Epithelial cell of esophagus (primary cell): ENCODE measurements around the gene TMEM178B.

Experiments
- DNase-seq: peaks from one replicate; pipeline ENCODE4 v3.0.0; 2010; ENCODE audit warnings: low read depth
- H3K4me3 ChIP-seq: 2 replicates; pipeline ENCODE4 v1.5.1; 2011; ENCODE audit warnings: mild to moderate bottlenecking, low read length, control low read depth
- TF ChIP-seq, protein P1 (sequence below): IDR thresholded peaks from 2 replicates; pipeline ENCODE4 v1.5.1; 2011; ENCODE audit warnings: low read depth, mild to moderate bottlenecking, low read length, control low read depth, inconsistent platforms; ENCODE audit not compliant: insufficient read depth; ENCODE audit errors: missing control alignments

Gene TMEM178B

GRCh38 chr7:141232286-141233051, 158.6 kb downstream of the TMEM178B start:
- TF ChIP-seq, protein P1, sequence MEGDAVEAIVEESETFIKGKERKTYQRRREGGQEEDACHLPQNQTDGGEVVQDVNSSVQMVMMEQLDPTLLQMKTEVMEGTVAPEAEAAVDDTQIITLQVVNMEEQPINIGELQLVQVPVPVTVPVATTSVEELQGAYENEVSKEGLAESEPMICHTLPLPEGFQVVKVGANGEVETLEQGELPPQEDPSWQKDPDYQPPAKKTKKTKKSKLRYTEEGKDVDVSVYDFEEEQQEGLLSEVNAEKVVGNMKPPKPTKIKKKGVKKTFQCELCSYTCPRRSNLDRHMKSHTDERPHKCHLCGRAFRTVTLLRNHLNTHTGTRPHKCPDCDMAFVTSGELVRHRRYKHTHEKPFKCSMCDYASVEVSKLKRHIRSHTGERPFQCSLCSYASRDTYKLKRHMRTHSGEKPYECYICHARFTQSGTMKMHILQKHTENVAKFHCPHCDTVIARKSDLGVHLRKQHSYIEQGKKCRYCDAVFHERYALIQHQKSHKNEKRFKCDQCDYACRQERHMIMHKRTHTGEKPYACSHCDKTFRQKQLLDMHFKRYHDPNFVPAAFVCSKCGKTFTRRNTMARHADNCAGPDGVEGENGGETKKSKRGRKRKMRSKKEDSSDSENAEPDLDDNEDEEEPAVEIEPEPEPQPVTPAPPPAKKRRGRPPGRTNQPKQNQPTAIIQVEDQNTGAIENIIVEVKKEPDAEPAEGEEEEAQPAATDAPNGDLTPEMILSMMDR, result no peak

GRCh38 chr7:141234335-141235105, 160.7 kb downstream of the TMEM178B start:
- TF ChIP-seq, protein P1, result no peak
- no peak for DNase-seq
- no peak overlapping the region for H3K4me3 ChIP-seq

More at GRCh38 chr7:141232286-141233051, 158.6 kb downstream of the TMEM178B start:
- H3K4me3 ChIP-seq, result no peak overlapping the region
- DNase-seq, result no peak

- no peak overlapping the region for H3K4me3 ChIP-seq
- TF ChIP-seq, protein P1, result no peak
- DNase-seq, result no peak
These were observed 161.8 kb downstream of the TMEM178B start for GRCh38 chr7:141235656-141236055.

GRCh38 chr7:141238596-141239243, 164.9 kb downstream of the TMEM178B start:
- DNase-seq, result no peak
- H3K4me3 ChIP-seq, result no peak overlapping the region
- TF ChIP-seq, protein P1, result no peak

DNA sequence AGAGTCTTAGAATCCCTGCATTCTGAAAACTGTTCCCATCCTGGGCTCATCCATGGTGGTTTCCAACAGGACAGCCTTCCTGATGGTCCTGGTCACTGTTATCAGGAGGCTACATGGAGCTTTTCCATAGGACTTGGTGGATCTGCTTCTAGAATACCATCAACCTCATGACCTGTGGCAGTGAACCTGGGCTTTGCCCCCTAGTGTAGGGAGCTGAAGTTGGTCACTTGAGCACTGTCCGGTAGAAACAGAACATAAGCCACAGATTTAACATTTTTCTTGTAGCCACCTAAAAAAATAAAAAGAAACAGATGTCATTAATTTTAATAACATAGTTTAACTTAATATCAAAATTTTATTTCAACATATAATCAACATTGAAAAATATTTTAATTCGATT, 165.8 kb downstream of the TMEM178B start:
- no peak overlapping the region for H3K4me3 ChIP-seq
- TF ChIP-seq, protein P1, result no peak
- DNase-seq, result no peak

- no peak overlapping the region for H3K4me3 ChIP-seq
- TF ChIP-seq, protein P1, result no peak
- no peak for DNase-seq
These were observed 168.7 kb downstream of the TMEM178B start for GRCh38 chr7:141242568-141242967.
